HG03039 (cell line): ENCODE measurements around the gene POLD1.
"Not testable (repeated sequence)": the region's sequence is repeated elsewhere in the genome, so short reads cannot be mapped to it uniquely, and the experiment has no call there.

ENCODE experiments used
- ATAC-seq: cut with Tn5 transposase; IDR thresholded peaks from one replicate; pipeline ENCODE4 v1.9.1; 2021; ENCODE audit warnings: mild to moderate bottlenecking, moderate library complexity; ENCODE audit not compliant: unreplicated experiment

The POLD1 gene

GRCh38 chr19:50433201-50434180, 49.3 kb downstream of the POLD1 start:
- no peak for ATAC-seq

- no peak for ATAC-seq
These were observed 50.4 kb downstream of the POLD1 start for GRCh38 chr19:50434525-50434924.

GRCh38 chr19:50435221-50435620, 51.1 kb downstream of the POLD1 start:
- no peak for ATAC-seq

- no peak for ATAC-seq
These were observed 51.5 kb downstream of the POLD1 start for GRCh38 chr19:50435627-50436026.

GRCh38 chr19:50437862-50438449, 53.8 kb downstream of the POLD1 start:
- ATAC-seq, result no peak

GRCh38 chr19:50439130-50439529, 55.0 kb downstream of the POLD1 start:
- ATAC-seq, result not testable (repeated sequence)

GRCh38 chr19:50444059-50444458, 59.9 kb downstream of the POLD1 start:
- no peak for ATAC-seq

GRCh38 chr19:50447053-50447452, 62.9 kb downstream of the POLD1 start:
- ATAC-seq, result no peak

GRCh38 chr19:50447750-50448149, 63.6 kb downstream of the POLD1 start:
- no peak for ATAC-seq

GRCh38 chr19:50449236-50449899, 65.2 kb downstream of the POLD1 start:
- ATAC-seq, result no peak

GRCh38 chr19:50450369-50451222, 66.4 kb downstream of the POLD1 start:
- no peak for ATAC-seq

- no peak for ATAC-seq
These were observed 67.0 kb downstream of the POLD1 start for GRCh38 chr19:50451223-50451534.

- no peak for ATAC-seq
These were observed 69.1 kb downstream of the POLD1 start for GRCh38 chr19:50453243-50453642.

GRCh38 chr19:50455992-50456391, 71.8 kb downstream of the POLD1 start:
- no peak for ATAC-seq

GRCh38 chr19:50457300-50457699, 73.2 kb downstream of the POLD1 start:
- no peak for ATAC-seq

GRCh38 chr19:50458396-50459066, 74.4 kb downstream of the POLD1 start:
- ATAC-seq, result no peak

GRCh38 chr19:50459067-50459456, 74.9 kb downstream of the POLD1 start:
- no peak for ATAC-seq

GRCh38 chr19:50459638-50460037, 75.5 kb downstream of the POLD1 start:
- ATAC-seq, result no peak

GRCh38 chr19:50460161-50460765, 76.1 kb downstream of the POLD1 start:
- no peak for ATAC-seq
